CD14-positive monocyte (primary cell): Measurements from ENCODE around the gene OR8B8. TPM values are rescaled to one million over a fixed set of nuclear protein-coding genes. Genes with fewer than 3 reads are reported as not detected.
"Not testable (repeated sequence)": the region's sequence is repeated elsewhere in the genome, so short reads cannot be mapped to it uniquely, and the experiment has no call there.

Source experiments
- DNase-seq, 3 donors: peaks; one replicate each; pipeline ENCODE4 v3.0.0-alpha.2; 2011 to 2022
- H2AFZ ChIP-seq: 2 replicates; pipeline ENCODE4 v1.6.0; 2012; ENCODE audit warnings: mild to moderate bottlenecking, low read depth, low read length, inconsistent platforms; ENCODE audit not compliant: insufficient read depth, poor library complexity, severe bottlenecking
- H3K27ac ChIP-seq, 2 donors: 1 replicate in 1 of 2; 2 replicates in 1 of 2; pipeline ENCODE4 v1.5.1; 2012 to 2013; ENCODE audit warnings: low read length in 2 of 2, control low read depth in 1 of 2, inconsistent platforms in 1 of 2, low read depth in 1 of 2, mild to moderate bottlenecking in 1 of 2
- H3K27me3 ChIP-seq, 2 donors: one replicate each; pipeline versions ENCODE4 v1.6.0 to v1.6.1; 2011 to 2013; ENCODE audit warnings: low read length in 2 of 2; ENCODE audit not compliant: control insufficient read depth in 2 of 2, insufficient read depth in 2 of 2
- H3K36me3 ChIP-seq, 2 donors: replicated peaks in 1 of 2; 1 replicate in 1 of 2; 2 replicates in 1 of 2; pipeline versions ENCODE4 v1.5.1 to v1.6.1; 2012 to 2013; ENCODE audit warnings: low read length in 2 of 2, control low read depth in 1 of 2, inconsistent platforms in 1 of 2, mild to moderate bottlenecking in 1 of 2; ENCODE audit not compliant: insufficient read depth in 2 of 2, control insufficient read depth in 1 of 2
- H3K4me1 ChIP-seq, 2 donors: 1 replicate in 1 of 2; 2 replicates in 1 of 2; pipeline versions ENCODE4 v1.5.1 to v1.6.1; 2012 to 2013; ENCODE audit warnings: low read length in 2 of 2, control low read depth in 1 of 2, inconsistent platforms in 1 of 2, mild to moderate bottlenecking in 1 of 2, moderate library complexity in 1 of 2; ENCODE audit not compliant: insufficient read depth in 2 of 2, control insufficient read depth in 1 of 2
- H3K4me2 ChIP-seq: replicated peaks from 2 replicates; pipeline ENCODE3; 2012; ENCODE audit warnings: low read length, moderate library complexity, mild to moderate bottlenecking; ENCODE audit not compliant: poor library complexity, severe bottlenecking; ENCODE audit errors: extremely low read depth
- H3K4me3 ChIP-seq, 3 experiments: fragments of 200-600 bp in 1 of 3; sonication (generic) in 1 of 3; replicated peaks in 1 of 3; 1 replicate in 2 of 3; 2 replicates in 1 of 3; pipeline ENCODE4 v1.5.1; 2011 to 2013; ENCODE audit warnings: low read length in 3 of 3, mild to moderate bottlenecking in 3 of 3, control low read depth in 2 of 3, low read depth in 2 of 3, inconsistent platforms in 1 of 3, moderate library complexity in 1 of 3
- H3K79me2 ChIP-seq: 2 replicates; pipeline ENCODE4 v1.6.0; 2012; ENCODE audit warnings: mild to moderate bottlenecking, control low read depth, inconsistent platforms, low read length, moderate library complexity; ENCODE audit not compliant: insufficient read depth
- H3K9ac ChIP-seq: 2 replicates; pipeline ENCODE4 v1.6.0; 2017; ENCODE audit warnings: low read length, mild to moderate bottlenecking; ENCODE audit not compliant: insufficient read depth, poor library complexity, severe bottlenecking
- H3K9me3 ChIP-seq, 2 donors: replicated peaks in 1 of 2; 1 replicate in 1 of 2; 2 replicates in 1 of 2; pipeline versions ENCODE4 v1.5.1 to v1.6.1; 2012 to 2013; ENCODE audit warnings: low read length in 2 of 2, control low read depth in 1 of 2; ENCODE audit not compliant: control insufficient read depth in 1 of 2, insufficient read depth in 1 of 2
- H4K20me1 ChIP-seq: 2 replicates; pipeline ENCODE4 v1.6.0; 2012; ENCODE audit warnings: mild to moderate bottlenecking, low read length, control low read depth, moderate library complexity; ENCODE audit not compliant: insufficient read depth
- H3K27ac Mint-ChIP-seq, 7 donors: one replicate each; pipeline ENCODE4 v1.8.0; 2020; ENCODE audit warnings: mild to moderate bottlenecking in 7 of 7, mixed read lengths in 7 of 7, moderate library complexity in 6 of 7, inconsistent platforms in 2 of 7
- H3K27me3 Mint-ChIP-seq, 3 donors: one replicate each; pipeline ENCODE4 v1.8.0; 2021 to 2022; ENCODE audit warnings: low read depth in 3 of 3, mild to moderate bottlenecking in 3 of 3, mixed read lengths in 3 of 3, moderate library complexity in 3 of 3, inconsistent platforms in 1 of 3
- H3K36me3 Mint-ChIP-seq, 2 donors: one replicate each; pipeline ENCODE4 v1.8.0; 2020; ENCODE audit warnings: mixed read lengths in 2 of 2, inconsistent platforms in 1 of 2, mild to moderate bottlenecking in 1 of 2
- H3K4me1 Mint-ChIP-seq: one replicate; pipeline ENCODE4 v1.8.0; 2020; ENCODE audit warnings: mild to moderate bottlenecking, mixed read lengths
- H3K4me3 Mint-ChIP-seq, 2 donors: one replicate each; pipeline ENCODE4 v1.8.0; 2020; ENCODE audit warnings: mild to moderate bottlenecking in 2 of 2, mixed read lengths in 2 of 2, moderate library complexity in 1 of 2
- H3K9me3 Mint-ChIP-seq, 7 donors: one replicate each; pipeline ENCODE4 v1.8.0; 2020 to 2022; ENCODE audit warnings: mixed read lengths in 7 of 7, mild to moderate bottlenecking in 6 of 7, moderate library complexity in 6 of 7, inconsistent platforms in 2 of 7
- CTCF ChIP-seq: fragments of 200-600 bp; IDR thresholded peaks from one replicate; pipeline ENCODE4 v1.8.0; 2022; ENCODE audit warnings: antibody characterized with exemption, mild to moderate bottlenecking
- WGBS: methylation state at CpG from one replicate; pipeline ENCODE4 v1.1.5; 2013; ENCODE audit warnings: missing lambda C conversion rate; ENCODE audit not compliant: insufficient coverage; 5-methylcytosine and 5-hydroxymethylcytosine counted together
- intact Hi-C, 2 donors: fragments of 100-400 bp; cut with micrococcal nuclease; formaldehyde crosslinking; loops; one replicate each; pipeline versions ENCODE4 v1.15.0 to v1.15.1; 2023
- polyA plus RNA-seq, 3 donors: library from polyadenylated mRNA; depleted of rRNA in 1 of 3; unstranded in 2 of 3; stranded (reverse) in 1 of 3; fragments of 300-500 nt in 2 of 3; fragments of >200 nt in 1 of 3; fragmentation: Illumina TruSeq in 2 of 3; gene quantifications; 1 replicate in 2 of 3; 2 replicates in 1 of 3; pipeline ENCODE4 v1.2.3, GENCODE V29; 2012 to 2021

The OR8B8 gene
- polyA plus RNA-seq, 3 donors: not detected

- Histone ChIP-seq H3K36me3 (no peaks in the 10 kb centered on the region), H3K4me3 (no peak overlapping the region), H3K79me2 (no peaks in the 10 kb centered on the region), H3K9ac (no peak overlapping the region), H2AFZ (no peak overlapping the region), H3K27ac (no peak overlapping the region), H3K4me2 (no peak overlapping the region), H4K20me1 (no peaks in the 10 kb centered on the region), H3K4me1 (no peaks in the 10 kb centered on the region), H3K9me3 (no peaks in the 10 kb centered on the region), H3K27me3 (no peaks in the 10 kb centered on the region)
- Mint-ChIP-seq H3K36me3 (no peaks in the 10 kb centered on the region), H3K4me3 (no peak overlapping the region), H3K9me3 (no peaks in the 10 kb centered on the region), H3K4me1 (peaks cover 7% of the 10 kb centered on the region), H3K27me3 (peaks cover 5 to 11% (median 10%) of the 10 kb centered on the region in 3 donors), H3K27ac (peak overlapping the region in 1 of 7 donors; percentile 1)
- DNase-seq: no peak
- no peak for TF ChIP-seq CTCF
- WGBS: 83% methylated on average over 2 of the region's 7 CpGs
- intact Hi-C loops: loop anchor here in 1 of 2 donors (10.0 kb wide), 2 partner anchors 335 to 435 kb away; no protein-coding TSS in a partner anchor
These were observed 35.6 kb downstream of the OR8B8 start for GRCh38 chr11:124409906-124410305.

GRCh38 chr11:124405581-124405980 lies 39.9 kb downstream of the OR8B8 start:
- 100% methylated on average over 2 of the region's 2 CpGs for WGBS
- no peak overlapping the region for H2AFZ ChIP-seq
- Mint-ChIP-seq H3K27me3 (peaks cover 5 to 13% (median 7%) of the 10 kb centered on the region in 3 donors), H3K4me3 (no peak overlapping the region), H3K36me3 (no peaks in the 10 kb centered on the region), H3K27ac (no peak overlapping the region), H3K9me3 (no peaks in the 10 kb centered on the region), H3K4me1 (peaks cover 9% of the 10 kb centered on the region)
- no peaks in the 10 kb centered on the region for H3K9me3 ChIP-seq
- no peaks in the 10 kb centered on the region for H3K79me2 ChIP-seq
- H3K27me3 ChIP-seq: no peaks in the 10 kb centered on the region
- no peak overlapping the region for H3K9ac ChIP-seq
- H3K27ac ChIP-seq: no peak overlapping the region
- H3K4me3 ChIP-seq: no peak overlapping the region
- no peaks in the 10 kb centered on the region for H4K20me1 ChIP-seq
- H3K36me3 ChIP-seq: no peaks in the 10 kb centered on the region
- DNase-seq: no peak
- H3K4me1 ChIP-seq: no peaks in the 10 kb centered on the region
- TF ChIP-seq CTCF: no peak
- H3K4me2 ChIP-seq: no peak overlapping the region
- intact Hi-C loops: no loop called here

GRCh38 chr11:124403186-124403585 lies 42.3 kb downstream of the OR8B8 start:
- H3K4me1 ChIP-seq, H3K9me3 ChIP-seq, H4K20me1 ChIP-seq, H3K4me1 Mint-ChIP-seq, H3K9ac ChIP-seq, H3K4me3 Mint-ChIP-seq, H3K27ac ChIP-seq, H3K36me3 ChIP-seq, H3K9me3 Mint-ChIP-seq, H3K27me3 ChIP-seq, H3K79me2 ChIP-seq, H3K4me2 ChIP-seq, DNase-seq, intact Hi-C loops, H3K36me3 Mint-ChIP-seq, H2AFZ ChIP-seq, H3K4me3 ChIP-seq, H3K27ac Mint-ChIP-seq: not testable (repeated sequence)
- WGBS: 84% methylated on average over 8 of the region's 27 CpGs
- H3K27me3 Mint-ChIP-seq: peaks cover 5 to 10% (median 7%) of the 10 kb centered on the region in 3 donors
